Measurements from ENCODE around the gene PRLH.

PRLH gene

GRCh38 chr2:237565974-237566373 is 400 bp upstream of the PRLH start:
- DNase-seq (ENCODE audit: low read depth, low spot score) = no peak

- DNase-seq (ENCODE audit: low read depth, low spot score) = no peak
Measured at GRCh38 chr2:237567276-237568029, 1.1 kb downstream of the PRLH start.

- DNase-seq (ENCODE audit: low read depth, low spot score) = no peak
Measured at GRCh38 chr2:237568121-237568660, 1.8 kb downstream of the PRLH start.

GRCh38 chr2:237569041-237569440 is 2.7 kb downstream of the PRLH start:
- DNase-seq (ENCODE audit: low read depth, low spot score) = no peak

- no peak for DNase-seq (ENCODE audit: low read depth, low spot score)
Measured at GRCh38 chr2:237569896-237570295, 3.5 kb downstream of the PRLH start.

GRCh38 chr2:237570776-237571335 is 4.5 kb downstream of the PRLH start:
- DNase-seq (ENCODE audit: low read depth, low spot score) = no peak

GRCh38 chr2:237571551-237571950 is 5.2 kb downstream of the PRLH start:
- DNase-seq (ENCODE audit: low read depth, low spot score) = no peak

- peak; percentile 91 for DNase-seq (ENCODE audit: low read depth, low spot score)
Measured at GRCh38 chr2:237572021-237572741, 5.8 kb downstream of the PRLH start.

- DNase-seq (ENCODE audit: low read depth, low spot score) = no peak
Measured at GRCh38 chr2:237572742-237573101, 6.3 kb downstream of the PRLH start.

GRCh38 chr2:237573721-237574415 is 7.5 kb downstream of the PRLH start:
- no peak for DNase-seq (ENCODE audit: low read depth, low spot score)

- no peak for DNase-seq (ENCODE audit: low read depth, low spot score)
Measured at GRCh38 chr2:237574467-237574866, 8.1 kb downstream of the PRLH start.

- peak; percentile 64 for DNase-seq (ENCODE audit: low read depth, low spot score)
Measured at GRCh38 chr2:237574894-237575868, 8.8 kb downstream of the PRLH start.

GRCh38 chr2:237575869-237576862 is 9.8 kb downstream of the PRLH start:
- no peak for DNase-seq (ENCODE audit: low read depth, low spot score)

GRCh38 chr2:237576974-237577373 is 10.6 kb downstream of the PRLH start:
- DNase-seq (ENCODE audit: low read depth, low spot score) = no peak

GRCh38 chr2:237577458-237577857 is 11.1 kb downstream of the PRLH start:
- DNase-seq (ENCODE audit: low read depth, low spot score) = no peak

GRCh38 chr2:237577956-237578870 is 11.8 kb downstream of the PRLH start:
- DNase-seq (ENCODE audit: low read depth, low spot score) = no peak

- DNase-seq (ENCODE audit: low read depth, low spot score) = no peak
Measured at GRCh38 chr2:237581326-237581725, 15.0 kb downstream of the PRLH start.

Data from ELF-1 (cell line).